Activated T-cell treated with anti-CD3 and anti-CD28 coated beads, Interleukin-2, amount 50 U/mL, for 4 hours (primary cell): ENCODE measurements around the gene PRLH. TPM values are rescaled to one million over a fixed set of nuclear protein-coding genes. Genes with fewer than 3 reads are reported as not detected.
"Not testable (repeated sequence)": the region's sequence is repeated elsewhere in the genome, so short reads cannot be mapped to it uniquely, and the experiment has no call there.

Experiments used
- ATAC-seq, 2 donors: fragments of 200-7000 bp; cut with Tn5 transposase; one replicate each; pipeline ENCODE4 v1.10.0; 2021
- DNase-seq: peaks from one replicate; pipeline ENCODE4 v3.0.0-alpha.2; 2020
- H3K27me3 Mint-ChIP-seq: one replicate; pipeline ENCODE4 v1.8.0; 2021; ENCODE audit warnings: low read depth, mixed read lengths
- H3K36me3 Mint-ChIP-seq: one replicate; pipeline ENCODE4 v1.8.0; 2022; ENCODE audit warnings: mixed read lengths; ENCODE audit not compliant: insufficient read depth
- H3K4me1 Mint-ChIP-seq: one replicate; pipeline ENCODE4 v1.8.0; 2021; ENCODE audit warnings: low read depth, mixed read lengths
- H3K4me3 Mint-ChIP-seq: one replicate; pipeline ENCODE4 v1.8.0; 2021; ENCODE audit warnings: mild to moderate bottlenecking, moderate library complexity, mixed read lengths
- H3K9me3 Mint-ChIP-seq: one replicate; pipeline ENCODE4 v1.8.0; 2021; ENCODE audit warnings: mixed read lengths
- total RNA-seq, 3 donors: library from RNA; stranded (reverse); gene quantifications; one replicate each; pipeline ENCODE4 v1.2.1, GENCODE V29; 2021

Gene PRLH
- total RNA-seq, 3 donors from 2014 or later: not detected

DNA sequence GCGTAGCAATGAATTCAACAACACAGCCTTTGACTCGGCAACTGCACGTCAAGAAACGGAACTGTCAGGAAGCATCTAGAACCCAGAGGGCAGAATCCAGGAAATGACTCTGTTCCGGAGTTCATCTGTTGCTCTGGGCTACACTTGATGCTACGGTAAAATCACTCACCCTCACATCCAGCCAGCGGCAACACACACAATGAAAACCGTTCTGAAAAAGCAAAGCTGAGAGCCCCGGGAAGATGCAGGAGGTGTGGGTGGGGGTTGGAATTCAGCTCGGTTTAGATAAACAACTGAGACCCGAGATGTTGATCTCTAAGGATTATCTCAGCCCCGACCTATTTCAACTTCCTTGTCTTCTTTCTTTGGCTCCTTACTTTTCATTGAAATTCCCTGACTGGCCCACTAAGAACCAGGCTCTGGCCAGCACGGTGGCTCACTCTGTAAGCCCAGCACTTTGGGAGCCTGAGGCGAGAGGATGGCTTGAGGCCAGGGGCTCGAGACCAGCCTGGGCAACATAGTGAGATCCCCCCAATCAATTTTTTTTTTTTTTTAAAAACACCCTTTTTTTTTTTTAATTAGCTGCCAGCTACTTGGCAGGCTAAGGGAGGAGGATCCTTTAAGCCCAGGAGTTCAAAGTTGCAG lies 37.5 kb downstream of the PRLH start:
- Mint-ChIP-seq H3K4me3 (peak overlapping the region; percentile 60), H3K4me1 (peaks cover 24% of the 10 kb centered on the region), H3K9me3 (no peaks in the 10 kb centered on the region), H3K27me3 (peaks cover 2% of the 10 kb centered on the region), H3K36me3 (no peaks in the 10 kb centered on the region)
- peak; percentile 26 for DNase-seq
- ATAC-seq: peak; percentile 82 to 89

DNA sequence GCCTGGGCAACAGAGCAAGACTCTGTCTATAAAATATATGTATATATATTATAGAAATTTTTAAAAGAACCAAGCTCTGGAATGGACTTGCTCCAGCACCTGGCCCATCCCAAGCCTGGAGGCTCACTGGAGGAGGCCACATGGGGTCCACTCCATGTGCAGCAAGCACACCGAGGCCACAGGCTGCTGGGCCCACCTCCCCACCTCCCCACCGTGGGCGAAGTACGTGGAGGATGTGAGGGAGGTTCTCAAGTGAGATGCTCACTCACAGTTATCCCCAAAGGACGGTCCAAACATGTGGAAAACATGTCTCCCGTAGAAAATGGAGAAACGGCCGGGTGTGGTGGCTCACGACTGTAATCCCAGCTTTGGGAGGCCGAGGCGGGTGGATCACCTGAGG lies 38.0 kb downstream of the PRLH start:
- peaks cover 2% of the 10 kb centered on the region for H3K27me3 Mint-ChIP-seq
- no peaks in the 10 kb centered on the region for H3K9me3 Mint-ChIP-seq
- peaks cover 24% of the 10 kb centered on the region for H3K4me1 Mint-ChIP-seq
- no peak for DNase-seq
- no peak for ATAC-seq
- no peak overlapping the region for H3K4me3 Mint-ChIP-seq
- no peaks in the 10 kb centered on the region for H3K36me3 Mint-ChIP-seq

DNA sequence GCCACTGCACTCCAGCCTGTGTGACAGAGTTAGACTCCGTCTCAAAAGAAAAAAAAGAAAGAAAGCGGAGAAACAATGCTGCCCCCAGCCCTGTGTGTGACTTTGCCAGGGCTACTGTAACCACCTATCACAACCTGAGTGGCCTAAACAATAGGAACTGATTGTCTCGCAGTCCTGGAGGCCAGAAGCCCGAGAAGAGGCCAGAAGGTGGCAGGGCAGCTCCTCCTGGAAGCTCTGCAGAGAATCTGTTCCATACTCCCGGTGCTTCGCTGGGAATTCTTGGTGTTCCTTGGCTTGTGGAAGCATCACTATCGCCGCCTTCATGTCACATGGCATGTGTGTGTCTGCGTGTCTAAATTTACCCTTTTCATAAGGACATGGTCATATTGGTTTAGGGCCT lies 38.6 kb downstream of the PRLH start:
- no peak overlapping the region for H3K4me3 Mint-ChIP-seq
- no peaks in the 10 kb centered on the region for H3K36me3 Mint-ChIP-seq
- H3K9me3 Mint-ChIP-seq: no peaks in the 10 kb centered on the region
- DNase-seq: no peak
- peaks cover 2% of the 10 kb centered on the region for H3K27me3 Mint-ChIP-seq
- peaks cover 24% of the 10 kb centered on the region for H3K4me1 Mint-ChIP-seq
- no peak for ATAC-seq

DNA sequence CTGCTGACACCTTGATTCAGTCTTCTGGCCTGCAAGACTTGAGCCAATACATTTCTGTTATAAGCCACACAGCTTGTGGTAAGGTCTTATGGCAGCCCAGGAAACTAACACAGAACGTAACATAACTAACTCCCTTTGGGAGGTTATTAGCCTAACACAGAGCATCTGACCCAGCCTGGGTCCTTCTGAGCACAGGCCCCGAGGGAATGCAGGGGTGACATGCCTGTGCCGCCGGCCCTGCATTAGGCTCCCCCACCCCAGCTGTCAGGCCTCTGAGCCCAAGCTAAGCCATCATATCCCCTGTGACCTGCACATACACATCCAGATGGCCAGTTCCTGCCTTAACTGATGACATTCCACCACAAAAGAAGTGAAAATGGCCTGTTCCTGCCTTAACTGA lies 40.1 kb downstream of the PRLH start:
- not testable (repeated sequence) for H3K9me3 Mint-ChIP-seq, H3K27me3 Mint-ChIP-seq, ATAC-seq, H3K36me3 Mint-ChIP-seq, H3K4me3 Mint-ChIP-seq, DNase-seq
- H3K4me1 Mint-ChIP-seq: peaks cover 24% of the 10 kb centered on the region

DNA sequence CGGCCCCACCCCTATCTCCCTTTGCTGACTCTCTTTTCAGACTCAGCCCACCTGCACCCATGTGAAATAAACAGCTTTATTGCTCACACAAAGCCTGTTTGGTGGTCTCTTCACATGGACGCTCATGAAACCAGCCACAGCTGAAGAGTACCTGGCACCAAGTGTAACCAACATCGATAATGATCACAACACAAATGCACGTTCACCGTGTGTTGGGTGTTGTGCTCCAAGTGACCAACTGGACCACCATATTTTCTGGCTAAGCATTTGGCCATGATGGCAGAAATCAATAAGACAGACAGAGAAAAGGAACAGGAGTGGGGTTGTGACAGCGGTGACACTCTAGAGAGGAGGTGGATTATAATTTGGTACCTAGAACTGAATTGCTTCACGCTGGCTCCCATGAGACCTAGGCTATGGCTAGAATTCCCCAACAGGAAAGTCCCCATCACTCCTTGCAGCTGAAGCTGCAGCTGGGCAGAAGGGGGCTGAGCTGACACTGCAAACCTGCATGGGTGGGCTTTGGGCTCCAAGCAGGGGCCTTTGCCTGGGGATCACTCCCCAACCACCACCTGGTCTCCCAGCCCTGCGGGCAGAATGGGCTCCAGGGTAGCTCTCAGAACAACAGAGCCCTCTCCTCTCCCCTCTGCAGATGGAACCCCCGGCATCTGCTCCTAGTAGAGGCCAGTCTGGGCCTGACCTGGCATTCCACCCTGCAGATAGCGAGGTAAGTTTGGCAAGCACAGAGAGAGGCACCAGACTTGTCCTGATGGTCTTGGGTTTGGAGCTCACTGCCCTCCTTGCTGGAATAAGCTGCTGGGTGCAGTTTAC lies 46.4 kb downstream of the PRLH start:
- ATAC-seq (no peak), DNase-seq (no peak)
- H3K4me3 Mint-ChIP-seq: no peak overlapping the region
- peaks cover 22% of the 10 kb centered on the region for H3K4me1 Mint-ChIP-seq
- no peaks in the 10 kb centered on the region for H3K36me3 Mint-ChIP-seq
- peaks cover 2% of the 10 kb centered on the region for H3K27me3 Mint-ChIP-seq
- H3K9me3 Mint-ChIP-seq: no peaks in the 10 kb centered on the region

DNA sequence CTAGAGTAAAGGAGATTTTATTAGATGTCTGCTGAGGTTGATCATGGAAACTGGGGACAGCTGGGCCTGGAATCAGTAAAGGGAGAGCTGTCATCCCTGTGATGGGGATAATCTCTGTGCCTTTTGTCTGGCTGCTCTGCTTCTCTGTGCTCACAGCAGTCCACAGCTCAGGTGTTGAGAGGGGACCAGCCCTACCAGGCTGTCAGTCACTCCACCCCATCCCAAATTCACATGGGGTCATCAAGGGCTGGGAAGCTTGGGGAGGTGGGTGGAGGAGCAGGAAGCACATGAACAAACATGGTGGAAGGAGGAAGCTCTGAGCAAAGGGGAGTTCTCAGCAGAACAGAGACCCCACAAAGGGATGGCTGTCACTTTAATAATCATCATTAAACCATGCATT lies 47.3 kb downstream of the PRLH start:
- H3K4me3 Mint-ChIP-seq: no peak overlapping the region
- DNase-seq (no peak), ATAC-seq (no peak)
- peaks cover 24% of the 10 kb centered on the region for H3K4me1 Mint-ChIP-seq
- no peaks in the 10 kb centered on the region for H3K27me3 Mint-ChIP-seq
- H3K9me3 Mint-ChIP-seq: no peaks in the 10 kb centered on the region
- no peaks in the 10 kb centered on the region for H3K36me3 Mint-ChIP-seq

DNA sequence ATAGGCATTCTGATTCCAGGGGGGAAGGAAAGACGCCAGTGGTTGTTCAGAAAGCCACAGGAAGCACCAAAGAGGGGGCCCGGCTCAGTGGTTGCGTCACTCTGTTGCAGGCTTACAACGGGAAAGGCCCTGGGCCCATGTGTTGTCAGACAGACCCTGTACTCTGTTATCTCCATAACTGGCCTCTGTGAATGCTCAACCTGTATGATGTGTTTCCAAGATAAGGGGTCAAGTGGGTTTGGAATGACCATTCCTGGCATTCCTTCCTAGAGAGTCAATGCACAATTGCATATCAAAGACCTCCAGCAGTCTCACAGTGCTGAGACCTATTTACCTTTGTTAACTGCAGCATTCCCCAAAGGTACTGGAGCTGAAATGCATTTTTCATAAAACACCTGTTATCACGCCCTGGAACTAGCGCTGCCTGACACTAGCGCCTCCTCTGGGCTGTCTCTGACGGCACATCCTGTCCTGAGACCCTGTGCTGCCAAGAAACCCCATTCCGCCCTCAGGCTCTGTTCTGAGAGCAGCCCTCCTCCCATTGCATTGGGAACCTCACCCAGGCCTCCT lies 47.9 kb downstream of the PRLH start:
- H3K9me3 Mint-ChIP-seq: no peaks in the 10 kb centered on the region
- peaks cover 24% of the 10 kb centered on the region for H3K4me1 Mint-ChIP-seq
- ATAC-seq (no peak), DNase-seq (no peak)
- H3K36me3 Mint-ChIP-seq: no peaks in the 10 kb centered on the region
- H3K27me3 Mint-ChIP-seq: no peaks in the 10 kb centered on the region
- H3K4me3 Mint-ChIP-seq: no peak overlapping the region

DNA sequence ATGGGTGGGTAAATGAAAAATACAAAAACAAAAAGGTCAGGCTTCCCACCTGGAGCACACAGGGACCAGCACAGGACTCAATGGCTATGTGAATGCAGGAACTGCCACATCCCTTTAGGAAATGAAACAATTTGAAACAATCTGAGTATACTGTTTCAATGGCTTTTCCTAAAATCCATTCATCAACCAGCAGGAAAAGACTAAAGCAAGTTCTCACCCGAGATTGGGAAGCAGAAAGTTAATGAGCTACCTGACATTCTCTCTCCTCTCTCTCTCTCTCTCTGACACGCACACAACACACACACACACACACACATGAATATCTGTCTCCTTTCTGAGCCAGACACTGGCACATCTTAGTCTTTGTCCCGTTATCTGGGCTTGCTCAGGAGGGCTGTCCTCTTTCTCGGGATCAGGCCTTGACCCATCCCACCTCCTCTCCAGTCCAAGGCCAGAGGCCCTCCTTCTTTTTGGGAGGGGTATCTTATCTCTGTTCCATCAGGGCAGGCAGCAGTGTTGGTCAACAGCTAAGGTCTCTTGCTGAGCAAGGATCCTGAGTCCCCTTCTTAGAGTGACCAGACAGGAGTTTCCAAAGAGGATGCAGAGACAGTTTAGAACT lies 49.4 kb downstream of the PRLH start:
- DNase-seq (no peak), ATAC-seq (no peak)
- peaks cover 24% of the 10 kb centered on the region for H3K4me1 Mint-ChIP-seq
- H3K36me3 Mint-ChIP-seq: no peaks in the 10 kb centered on the region
- no peak overlapping the region for H3K4me3 Mint-ChIP-seq
- H3K9me3 Mint-ChIP-seq: no peaks in the 10 kb centered on the region
- no peaks in the 10 kb centered on the region for H3K27me3 Mint-ChIP-seq

DNA sequence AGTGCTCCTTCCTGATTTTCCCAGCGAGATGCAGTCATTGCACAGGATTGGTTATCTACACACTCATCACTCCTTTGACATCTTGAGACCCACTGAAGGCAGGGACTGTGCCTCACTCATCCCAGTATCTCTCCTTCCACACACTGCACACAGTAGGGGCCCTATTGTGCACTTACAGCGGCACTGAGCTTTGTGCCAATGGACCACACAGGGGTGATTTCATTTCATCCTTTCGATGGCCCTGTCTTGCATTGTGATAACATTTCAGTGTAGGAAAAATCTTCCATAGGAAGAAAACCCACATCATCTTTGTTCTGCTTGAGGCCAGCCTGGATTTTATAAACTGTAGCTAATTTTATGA lies 50.0 kb downstream of the PRLH start:
- Mint-ChIP-seq H3K9me3 (no peaks in the 10 kb centered on the region), H3K4me3 (no peak overlapping the region), H3K27me3 (no peaks in the 10 kb centered on the region), H3K4me1 (peaks cover 24% of the 10 kb centered on the region), H3K36me3 (no peaks in the 10 kb centered on the region)
- no peak for DNase-seq
- no peak for ATAC-seq

Other genes with a start within 250 kb of the PRLH start
- gene COL6A3, start 152.4 kb upstream of the PRLH start, total RNA-seq: 10 to 100 TPM; 19.2 to 33.2 (median 19.4) TPM
- under 1 TPM; 0.38 to 0.48 (median 0.47) TPM for gene MLPH, start 79.3 kb upstream of the PRLH start, total RNA-seq
- gene RAB17, start 24.2 kb downstream of the PRLH start, total RNA-seq: under 1 TPM in 1 of 3 donors, not detected in 2; 0.14 TPM
- 100 to 1,000 TPM; 160 to 203 (median 169) TPM for gene LRRFIP1, start 61.0 kb downstream of the PRLH start, total RNA-seq
- under 1 TPM; 0.33 to 0.69 (median 0.68) TPM for gene RBM44, start 232.2 kb downstream of the PRLH start, total RNA-seq